ENCODE data around the gene SPATA4.

SPATA4 gene

GRCh38 chr4:176188654-176189053 is 6.7 kb downstream of the SPATA4 start:
- no peak for DNase-seq

- DNase-seq, result no peak
Observed at GRCh38 chr4:176187624-176188023, 7.8 kb downstream of the SPATA4 start.

GRCh38 chr4:176186671-176187395 is 8.6 kb downstream of the SPATA4 start:
- no peak for DNase-seq

GRCh38 chr4:176186067-176186466 is 9.3 kb downstream of the SPATA4 start:
- no peak for DNase-seq

- DNase-seq, result no peak
Observed at GRCh38 chr4:176185051-176185450, 10.3 kb downstream of the SPATA4 start.

GRCh38 chr4:176163041-176163440 is 32.3 kb downstream of the SPATA4 start:
- no peak for DNase-seq

- DNase-seq, result no peak
Observed at GRCh38 chr4:176156656-176157055, 38.7 kb downstream of the SPATA4 start.

- DNase-seq, result no peak
Observed at GRCh38 chr4:176153124-176153523, 42.3 kb downstream of the SPATA4 start.

- no peak for DNase-seq
Observed at GRCh38 chr4:176150704-176151103, 44.7 kb downstream of the SPATA4 start.

- DNase-seq, result no peak
Observed at GRCh38 chr4:176150356-176150682, 45.1 kb downstream of the SPATA4 start.

GRCh38 chr4:176149680-176150355 is 45.6 kb downstream of the SPATA4 start:
- no peak for DNase-seq

GRCh38 chr4:176142253-176142652 is 53.1 kb downstream of the SPATA4 start:
- no peak for DNase-seq

GRCh38 chr4:176139518-176139917 is 55.9 kb downstream of the SPATA4 start:
- no peak for DNase-seq

GRCh38 chr4:176137631-176138030 is 57.8 kb downstream of the SPATA4 start:
- DNase-seq, result no peak

GRCh38 chr4:176134670-176135069 is 60.7 kb downstream of the SPATA4 start:
- DNase-seq, result no peak
